H1 (cell line): ENCODE data around the gene RNF32. TPM values are rescaled to one million over a fixed set of nuclear protein-coding genes. Genes with fewer than 3 reads are reported as not detected.

Source experiments
- CEBPB ChIP-seq: IDR thresholded peaks from 2 replicates; pipeline ENCODE4 v1.6.1; 2012; ENCODE audit warnings: low read depth, low read length
- CHD2 ChIP-seq: IDR thresholded peaks from 2 replicates; pipeline ENCODE4 v1.6.1; 2012; ENCODE audit warnings: low read length, improper control_type of control experiment
- GABPA ChIP-seq: IDR thresholded peaks from 2 replicates; pipeline ENCODE4 v1.6.1; 2011; ENCODE audit warnings: mild to moderate bottlenecking, low read length, moderate library complexity, borderline replicate concordance; ENCODE audit not compliant: insufficient read depth
- KDM1A ChIP-seq: fragments of 200-600, 300-600 bp; sonication (generic); IDR thresholded peaks from 2 replicates; pipeline ENCODE4 v1.7.1; 2016; ENCODE audit warnings: mild to moderate bottlenecking, low read length, borderline replicate concordance
- MAFK ChIP-seq: IDR thresholded peaks from 2 replicates; pipeline ENCODE4 v1.6.1; 2012; ENCODE audit warnings: low read depth, mild to moderate bottlenecking, improper control_type of control experiment, low read length
- polyA plus RNA-seq, 7 experiments: library from polyadenylated mRNA; depleted of rRNA in 3 of 7; stranded (reverse) in 5 of 7; unstranded in 2 of 7; fragments of >200 nt in 5 of 7; fragments of 200-250 nt in 2 of 7; gene quantifications; 1 replicate in 5 of 7; 2 replicates in 1 of 7; 4 replicates in 1 of 7; pipeline versions ENCODE4 v1.2.1 to v1.2.3, GENCODE V29; 2011 to 2013; ENCODE audit warnings: missing spikeins in 2 of 7, mixed read lengths in 2 of 7
- total RNA-seq: library from RNA; stranded (reverse); fragmentation: NEBNext Ultra II Directional; extraction: Animal tissue kit (Norgen Biotek cat#: 25700); gene quantifications from 2 replicates; pipeline ENCODE4 v1.2.1, GENCODE V29; 2021
- TF ChIP-seq, protein P1 (sequence below): IDR thresholded peaks from 2 replicates; pipeline ENCODE4 v1.6.1; 2012; ENCODE audit warnings: inconsistent platforms
- TF ChIP-seq, protein P2 (sequence below), 3 experiments: IDR thresholded peaks; 1 replicate in 2 of 3; 2 replicates in 1 of 3; pipeline versions ENCODE4 v1.5.1 to v1.6.1; 2011; ENCODE audit warnings: low read length in 3 of 3, mild to moderate bottlenecking in 3 of 3, inconsistent platforms in 2 of 3, low read depth in 1 of 3, moderate library complexity in 1 of 3; ENCODE audit not compliant: insufficient read depth in 1 of 3; ENCODE audit errors: control extremely low read depth in 1 of 3

Gene RNF32
- total and polyA plus RNA-seq, 2 of the 8 experiments (the other 6 are each of a cell fraction or from before 2014, with no cell fraction given) = 0.48 to 1.2 TPM

DNA sequence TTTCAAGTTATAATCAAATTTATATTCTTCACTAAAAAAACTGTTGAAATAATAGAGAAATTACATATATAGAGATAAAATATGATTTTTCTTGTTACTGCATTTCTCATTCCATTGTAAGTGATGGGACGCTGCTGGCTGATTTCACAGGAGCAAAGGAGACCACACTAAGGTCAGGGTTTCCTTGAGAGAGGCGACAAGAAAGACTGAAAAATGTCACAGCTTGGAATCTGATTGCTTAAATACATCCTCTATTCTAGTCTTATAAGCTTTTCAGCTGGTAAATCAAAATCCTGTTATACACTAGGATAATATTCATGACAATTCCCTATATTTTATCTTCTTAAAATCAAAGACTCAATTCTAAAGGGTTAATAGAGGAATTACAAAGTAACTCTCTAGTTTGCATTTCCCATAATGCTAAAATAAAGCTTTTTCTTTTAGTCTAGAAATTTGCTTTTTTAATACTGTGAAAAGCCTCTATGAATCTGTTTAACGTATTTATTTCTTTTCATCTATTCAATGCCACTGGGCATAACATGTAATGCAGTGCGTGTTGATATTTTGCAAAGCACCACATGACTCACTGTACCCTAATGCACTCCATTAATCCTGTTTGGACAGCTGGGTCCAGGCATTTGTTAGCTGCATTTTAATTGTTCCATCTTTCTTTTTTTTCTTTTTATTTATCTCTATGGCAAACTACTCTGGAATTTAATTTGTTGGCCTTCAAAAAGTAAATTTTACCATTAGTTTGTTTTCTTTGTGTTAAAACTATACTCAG, 81.7 kb downstream of the RNF32 start (continued):
- TF ChIP-seq GABPA (no peak), MAFK (no peak), CEBPB (no peak), CHD2 (no peak), KDM1A (no peak)
- TF ChIP-seq, protein P1, sequence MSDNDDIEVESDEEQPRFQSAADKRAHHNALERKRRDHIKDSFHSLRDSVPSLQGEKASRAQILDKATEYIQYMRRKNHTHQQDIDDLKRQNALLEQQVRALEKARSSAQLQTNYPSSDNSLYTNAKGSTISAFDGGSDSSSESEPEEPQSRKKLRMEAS = no peak
- TF ChIP-seq, protein P2, sequence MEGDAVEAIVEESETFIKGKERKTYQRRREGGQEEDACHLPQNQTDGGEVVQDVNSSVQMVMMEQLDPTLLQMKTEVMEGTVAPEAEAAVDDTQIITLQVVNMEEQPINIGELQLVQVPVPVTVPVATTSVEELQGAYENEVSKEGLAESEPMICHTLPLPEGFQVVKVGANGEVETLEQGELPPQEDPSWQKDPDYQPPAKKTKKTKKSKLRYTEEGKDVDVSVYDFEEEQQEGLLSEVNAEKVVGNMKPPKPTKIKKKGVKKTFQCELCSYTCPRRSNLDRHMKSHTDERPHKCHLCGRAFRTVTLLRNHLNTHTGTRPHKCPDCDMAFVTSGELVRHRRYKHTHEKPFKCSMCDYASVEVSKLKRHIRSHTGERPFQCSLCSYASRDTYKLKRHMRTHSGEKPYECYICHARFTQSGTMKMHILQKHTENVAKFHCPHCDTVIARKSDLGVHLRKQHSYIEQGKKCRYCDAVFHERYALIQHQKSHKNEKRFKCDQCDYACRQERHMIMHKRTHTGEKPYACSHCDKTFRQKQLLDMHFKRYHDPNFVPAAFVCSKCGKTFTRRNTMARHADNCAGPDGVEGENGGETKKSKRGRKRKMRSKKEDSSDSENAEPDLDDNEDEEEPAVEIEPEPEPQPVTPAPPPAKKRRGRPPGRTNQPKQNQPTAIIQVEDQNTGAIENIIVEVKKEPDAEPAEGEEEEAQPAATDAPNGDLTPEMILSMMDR (IDR thresholded peaks at IDR 0.05; ENCODE audit: control extremely low read depth in 1 of 3, insufficient read depth in 1 of 3, low read depth in 1 of 3, low read length in 3 of 3) = no peak
